Vagina (tissue), 2 donors: ENCODE data around the gene ATP2C2.
"Not testable (repeated sequence)": the region's sequence is repeated elsewhere in the genome, so short reads cannot be mapped to it uniquely, and the experiment has no call there.

Experiments
- CTCF ChIP-seq, 3 experiments: fragments of 450-650 bp in 2 of 3; fragments of 200-600 bp in 1 of 3; sonication (generic) in 1 of 3; IDR thresholded peaks; one replicate each; pipeline ENCODE4 v1.5.1; 2017 to 2019; ENCODE audit warnings: antibody characterized with exemption in 3 of 3, mild to moderate bottlenecking in 2 of 3, moderate library complexity in 2 of 3
- POLR2A ChIP-seq, 2 donors: fragments of 450-650 bp; IDR thresholded peaks; one replicate each; pipeline ENCODE4 v1.6.1; 2017; ENCODE audit warnings: antibody characterized with exemption in 2 of 2, mild to moderate bottlenecking in 2 of 2, moderate library complexity in 2 of 2
- POLR2AphosphoS5 ChIP-seq, 2 donors: sonication (generic); formaldehyde crosslinking; IDR thresholded peaks; one replicate each; pipeline ENCODE4 v1.9.0; 2017; ENCODE audit warnings: antibody characterized with exemption in 2 of 2, mild to moderate bottlenecking in 2 of 2, low read depth in 1 of 2; ENCODE audit not compliant: insufficient read depth in 1 of 2

- TF ChIP-seq CTCF (IDR thresholded peaks at IDR 0.05); POLR2A (IDR thresholded peaks at IDR 0.05); POLR2AphosphoS5 (IDR thresholded peaks at IDR 0.05; ENCODE audit: insufficient read depth in 1 of 2, low read depth in 1 of 2): not testable (repeated sequence)
These were observed 35.1 kb downstream of the ATP2C2 start for GRCh38 chr16:84403435-84403834.
